ENCODE results near the gene ALK. TPM values are rescaled to one million over a fixed set of nuclear protein-coding genes. Genes with fewer than 3 reads are reported as not detected.

Gene ALK
- total RNA-seq, 2 donors from 2014 or later = 0.13 to 0.46 TPM

GRCh38 chr2:29810956-29811355 lies 110.4 kb downstream of the ALK start:
- H3K27ac ChIP-seq (ENCODE audit: low read depth, low read length) = no peak overlapping the region
- Mint-ChIP-seq H3K27me3 (ENCODE audit: insufficient read depth) (peaks cover 61% of the 10 kb centered on the region), H3K4me3 (no peak overlapping the region), H3K27ac (no peak overlapping the region), H3K36me3 (ENCODE audit: low read depth) (no peaks in the 10 kb centered on the region), H3K4me1 (peaks cover 24% of the 10 kb centered on the region), H3K9me3 (no peaks in the 10 kb centered on the region)
- TF ChIP-seq CTCF (conservative IDR thresholded peaks at IDR 0.05) = no peak
- WGBS, 2 experiments (ENCODE audit: insufficient coverage in 1 of 2, insufficient read length in 1 of 2) = 63 to 66% methylated on average over 5 of the region's 5 CpGs
- peaks cover 1% of the 10 kb centered on the region for H3K9me3 ChIP-seq (ENCODE audit: control insufficient read depth, low read length)
- peak; percentile 55 for DNase-seq
- H3K9ac ChIP-seq (ENCODE audit: extremely low read depth, low read length, poor library complexity, severe bottlenecking) = no peak overlapping the region
- H3K4me3 ChIP-seq (ENCODE audit: low read length) = no peak overlapping the region
- H3K27me3 ChIP-seq (ENCODE audit: control insufficient read depth, insufficient read depth, low read length, poor library complexity, severe bottlenecking) = peaks cover 46% of the 10 kb centered on the region
- peaks cover 18% of the 10 kb centered on the region for H3K4me1 ChIP-seq (ENCODE audit: control insufficient read depth, insufficient read depth, low read length)
- no peaks in the 10 kb centered on the region for H3K36me3 ChIP-seq (ENCODE audit: control insufficient read depth, insufficient read depth, low read length)

GRCh38 chr2:29808321-29808720 lies 113.1 kb downstream of the ALK start:
- TF ChIP-seq CTCF (conservative IDR thresholded peaks at IDR 0.05) = no peak
- Mint-ChIP-seq H3K4me1 (peaks cover 24% of the 10 kb centered on the region), H3K9me3 (peaks cover 3% of the 10 kb centered on the region), H3K27me3 (ENCODE audit: insufficient read depth) (peaks cover 67% of the 10 kb centered on the region), H3K27ac (no peak overlapping the region), H3K4me3 (no peak overlapping the region), H3K36me3 (ENCODE audit: low read depth) (no peaks in the 10 kb centered on the region)
- 88 to 93% methylated on average over 4 of the region's 4 CpGs for WGBS, 2 experiments (ENCODE audit: insufficient coverage in 1 of 2, insufficient read length in 1 of 2)
- H3K9ac ChIP-seq (ENCODE audit: extremely low read depth, low read length, poor library complexity, severe bottlenecking) = no peak overlapping the region
- H3K4me1 ChIP-seq (ENCODE audit: control insufficient read depth, insufficient read depth, low read length) = peaks cover 18% of the 10 kb centered on the region
- H3K27ac ChIP-seq (ENCODE audit: low read depth, low read length) = no peak overlapping the region
- H3K36me3 ChIP-seq (ENCODE audit: control insufficient read depth, insufficient read depth, low read length) = no peaks in the 10 kb centered on the region
- H3K4me3 ChIP-seq (ENCODE audit: low read length) = no peak overlapping the region
- H3K27me3 ChIP-seq (ENCODE audit: control insufficient read depth, insufficient read depth, low read length, poor library complexity, severe bottlenecking) = peaks cover 67% of the 10 kb centered on the region
- DNase-seq = no peak
- peaks cover 7% of the 10 kb centered on the region for H3K9me3 ChIP-seq (ENCODE audit: control insufficient read depth, low read length)

GRCh38 chr2:29807082-29807481 lies 114.3 kb downstream of the ALK start:
- DNase-seq = no peak
- Histone ChIP-seq H3K27ac (ENCODE audit: low read depth, low read length) (no peak overlapping the region), H3K36me3 (ENCODE audit: control insufficient read depth, insufficient read depth, low read length) (no peaks in the 10 kb centered on the region), H3K27me3 (ENCODE audit: control insufficient read depth, insufficient read depth, low read length, poor library complexity, severe bottlenecking) (peaks cover 65% of the 10 kb centered on the region), H3K9me3 (ENCODE audit: control insufficient read depth, low read length) (peaks cover 7% of the 10 kb centered on the region), H3K9ac (ENCODE audit: extremely low read depth, low read length, poor library complexity, severe bottlenecking) (no peak overlapping the region), H3K4me1 (ENCODE audit: control insufficient read depth, insufficient read depth, low read length) (peaks cover 18% of the 10 kb centered on the region), H3K4me3 (ENCODE audit: low read length) (no peak overlapping the region)
- H3K36me3 Mint-ChIP-seq (ENCODE audit: low read depth) = no peaks in the 10 kb centered on the region
- H3K4me3 Mint-ChIP-seq = no peak overlapping the region
- peaks cover 3% of the 10 kb centered on the region for H3K9me3 Mint-ChIP-seq
- H3K27me3 Mint-ChIP-seq (ENCODE audit: insufficient read depth) = peaks cover 66% of the 10 kb centered on the region
- no peak for TF ChIP-seq CTCF (conservative IDR thresholded peaks at IDR 0.05)
- WGBS, 2 experiments (ENCODE audit: insufficient coverage in 1 of 2, insufficient read length in 1 of 2) = 86% methylated on average over 1 to 4 of the region's 4 CpGs
- peaks cover 20% of the 10 kb centered on the region for H3K4me1 Mint-ChIP-seq
- H3K27ac Mint-ChIP-seq = no peak overlapping the region
